H9 (cell line): ENCODE results near the gene CENPL. TPM values are rescaled to one million over a fixed set of nuclear protein-coding genes. Genes with fewer than 3 reads are reported as not detected.

Experiments used
- DNase-seq: peaks from one replicate; pipeline ENCODE4 v3.0.0-alpha.2; 2017
- H2AFZ ChIP-seq: one replicate; pipeline ENCODE4 v1.6.1; 2013; ENCODE audit warnings: mild to moderate bottlenecking, low read length, control low read depth, moderate library complexity
- H2AK5ac ChIP-seq: 2 replicates; pipeline ENCODE4 v1.6.1; 2013; ENCODE audit warnings: low read length, control low read depth, mixed read lengths; ENCODE audit not compliant: insufficient read length
- H2BK120ac ChIP-seq: one replicate; pipeline ENCODE4 v1.6.1; 2013; ENCODE audit warnings: low read depth, mild to moderate bottlenecking, low read length, control low read depth, inconsistent platforms; ENCODE audit not compliant: poor library complexity, severe bottlenecking
- H2BK12ac ChIP-seq: 2 replicates; pipeline ENCODE4 v1.6.1; 2013; ENCODE audit warnings: low read length, control low read depth, mixed read lengths, low read depth; ENCODE audit not compliant: insufficient read length
- H2BK15ac ChIP-seq: 2 replicates; pipeline ENCODE4 v1.6.1; 2013; ENCODE audit warnings: low read depth, low read length, control low read depth
- H2BK20ac ChIP-seq: one replicate; pipeline ENCODE4 v1.6.1; 2013; ENCODE audit warnings: low read depth, mild to moderate bottlenecking, low read length, control low read depth, inconsistent platforms; ENCODE audit not compliant: poor library complexity, severe bottlenecking
- H2BK5ac ChIP-seq: 2 replicates; pipeline ENCODE4 v1.6.1; 2013; ENCODE audit warnings: low read length, control low read depth, mixed read lengths; ENCODE audit not compliant: insufficient read length
- H3K14ac ChIP-seq: 2 replicates; pipeline ENCODE4 v1.6.1; 2013; ENCODE audit warnings: low read length, control low read depth; ENCODE audit not compliant: insufficient read depth
- H3K18ac ChIP-seq: 2 replicates; pipeline ENCODE4 v1.6.1; 2013; ENCODE audit warnings: low read depth, mild to moderate bottlenecking, mixed read lengths, low read length, control low read depth; ENCODE audit not compliant: insufficient read length
- H3K23ac ChIP-seq: 2 replicates; pipeline ENCODE4 v1.6.1; 2013; ENCODE audit warnings: low read length, control low read depth, mixed read lengths, low read depth; ENCODE audit not compliant: insufficient read length
- H3K23me2 ChIP-seq: 2 replicates; pipeline ENCODE4 v1.6.1; 2013; ENCODE audit warnings: low read depth, mild to moderate bottlenecking, mixed read lengths, low read length, control low read depth; ENCODE audit not compliant: insufficient read length, poor library complexity, severe bottlenecking
- H3K27ac ChIP-seq: 2 replicates; pipeline ENCODE4 v1.5.1; 2013; ENCODE audit warnings: low read length, control low read depth, mixed read lengths, low read depth; ENCODE audit not compliant: insufficient read length
- H3K27me3 ChIP-seq: 2 replicates; pipeline ENCODE4 v1.6.1; 2013; ENCODE audit warnings: low read length, control low read depth, inconsistent platforms; ENCODE audit not compliant: insufficient read depth
- H3K4ac ChIP-seq: 2 replicates; pipeline ENCODE4 v1.6.1; 2013; ENCODE audit warnings: low read depth, mild to moderate bottlenecking, control low read depth, inconsistent platforms, low read length, moderate library complexity
- H3K4me1 ChIP-seq: 2 replicates; pipeline ENCODE4 v1.6.1; 2013; ENCODE audit warnings: low read length, control low read depth, inconsistent platforms; ENCODE audit not compliant: insufficient read depth
- H3K4me2 ChIP-seq: 2 replicates; pipeline ENCODE4 v1.6.1; 2013; ENCODE audit warnings: low read length, control low read depth, mixed read lengths; ENCODE audit not compliant: insufficient read length, insufficient read depth
- H3K56ac ChIP-seq: 2 replicates; pipeline ENCODE4 v1.6.1; 2013; ENCODE audit warnings: low read depth, mild to moderate bottlenecking, mixed read lengths, low read length, control low read depth; ENCODE audit not compliant: insufficient read length
- H3K79me1 ChIP-seq: 2 replicates; pipeline ENCODE4 v1.6.1; 2013; ENCODE audit warnings: low read depth, mild to moderate bottlenecking, moderate library complexity, low read length, control low read depth, inconsistent platforms; ENCODE audit not compliant: insufficient read depth, poor library complexity, severe bottlenecking
- H3K79me2 ChIP-seq: 2 replicates; pipeline ENCODE4 v1.6.1; 2013; ENCODE audit warnings: low read length, control low read depth, inconsistent platforms; ENCODE audit not compliant: insufficient read depth
- H3K9ac ChIP-seq: 2 replicates; pipeline ENCODE4 v1.6.1; 2013; ENCODE audit warnings: low read length, control low read depth, mixed read lengths; ENCODE audit not compliant: insufficient read length; ENCODE audit errors: extremely low read depth
- H3K9me3 ChIP-seq: one replicate; pipeline ENCODE4 v1.6.1; 2013; ENCODE audit warnings: low read depth, low read length, inconsistent platforms; ENCODE audit not compliant: control insufficient read depth
- H3T11ph ChIP-seq: one replicate; pipeline ENCODE4 v1.6.1; 2013; ENCODE audit warnings: mild to moderate bottlenecking, low read length, control low read depth, inconsistent platforms
- H4K20me1 ChIP-seq: one replicate; pipeline ENCODE4 v1.6.1; 2013; ENCODE audit not compliant: control insufficient read depth, insufficient read length, insufficient read depth
- H4K5ac ChIP-seq: 2 replicates; pipeline ENCODE4 v1.6.1; 2013; ENCODE audit warnings: low read depth, mild to moderate bottlenecking, mixed read lengths, low read length, control low read depth; ENCODE audit not compliant: insufficient read length
- H4K8ac ChIP-seq: replicated peaks from 2 replicates; pipeline ENCODE4 v1.6.1; 2013; ENCODE audit warnings: low read length, control low read depth, mixed read lengths, low read depth; ENCODE audit not compliant: insufficient read length
- H4K91ac ChIP-seq: 2 replicates; pipeline ENCODE4 v1.6.1; 2013; ENCODE audit warnings: low read depth, mild to moderate bottlenecking, moderate library complexity, mixed read lengths, low read length, control low read depth; ENCODE audit not compliant: insufficient read length
- H3K27ac Mint-ChIP-seq, 3 experiments: 2 replicates in 2 of 3; 3 replicates in 1 of 3; pipeline ENCODE4 v1.8.0; 2020 to 2021; ENCODE audit warnings: mixed read lengths in 3 of 3, mild to moderate bottlenecking in 1 of 3, moderate library complexity in 1 of 3
- H3K27me3 Mint-ChIP-seq: 2 replicates; pipeline ENCODE4 v1.8.0; 2021; ENCODE audit warnings: low read depth, mild to moderate bottlenecking, moderate library complexity, mixed read lengths
- H3K36me3 Mint-ChIP-seq, 3 experiments: 2 replicates in 2 of 3; 3 replicates in 1 of 3; pipeline ENCODE4 v1.8.0; 2020 to 2021; ENCODE audit warnings: low read depth in 3 of 3, mixed read lengths in 3 of 3; ENCODE audit not compliant: insufficient read depth in 1 of 3
- H3K4me1 Mint-ChIP-seq, 2 experiments: 2 replicates each; pipeline ENCODE4 v1.8.0; 2020; ENCODE audit warnings: mixed read lengths in 2 of 2
- H3K4me3 Mint-ChIP-seq, 2 experiments: 2 replicates in 1 of 2; 3 replicates in 1 of 2; pipeline ENCODE4 v1.8.0; 2020 to 2021; ENCODE audit warnings: mild to moderate bottlenecking in 2 of 2, mixed read lengths in 2 of 2, moderate library complexity in 1 of 2
- H3K9me3 Mint-ChIP-seq, 2 experiments: 2 replicates in 1 of 2; 3 replicates in 1 of 2; pipeline ENCODE4 v1.8.0; 2020; ENCODE audit warnings: mild to moderate bottlenecking in 2 of 2, mixed read lengths in 2 of 2, moderate library complexity in 1 of 2
- WGBS: extraction: QIAGEN DNeasy Blood & Tissue Kit; methylation state at CpG from one replicate; pipeline ENCODE4 v1.1.7; 2013; ENCODE audit warnings: missing lambda C conversion rate, low lambda C conversion rate, mixed read lengths; ENCODE audit not compliant: insufficient read length; ENCODE audit errors: extremely low coverage; 5-methylcytosine and 5-hydroxymethylcytosine counted together
- total RNA-seq: library from RNA; stranded (reverse); gene quantifications from 2 replicates; pipeline ENCODE4 v1.2.1, GENCODE V29; 2021
- TF ChIP-seq, protein P1 (sequence below): fragments of 200-600 bp; sonication (generic); conservative IDR thresholded peaks from 3 replicates; pipeline ENCODE4 v1.8.0; 2021; ENCODE audit warnings: antibody characterized with exemption, mild to moderate bottlenecking

CENPL gene
- total RNA-seq, 1 experiment from 2014 or later, result 14.4 TPM

DNA sequence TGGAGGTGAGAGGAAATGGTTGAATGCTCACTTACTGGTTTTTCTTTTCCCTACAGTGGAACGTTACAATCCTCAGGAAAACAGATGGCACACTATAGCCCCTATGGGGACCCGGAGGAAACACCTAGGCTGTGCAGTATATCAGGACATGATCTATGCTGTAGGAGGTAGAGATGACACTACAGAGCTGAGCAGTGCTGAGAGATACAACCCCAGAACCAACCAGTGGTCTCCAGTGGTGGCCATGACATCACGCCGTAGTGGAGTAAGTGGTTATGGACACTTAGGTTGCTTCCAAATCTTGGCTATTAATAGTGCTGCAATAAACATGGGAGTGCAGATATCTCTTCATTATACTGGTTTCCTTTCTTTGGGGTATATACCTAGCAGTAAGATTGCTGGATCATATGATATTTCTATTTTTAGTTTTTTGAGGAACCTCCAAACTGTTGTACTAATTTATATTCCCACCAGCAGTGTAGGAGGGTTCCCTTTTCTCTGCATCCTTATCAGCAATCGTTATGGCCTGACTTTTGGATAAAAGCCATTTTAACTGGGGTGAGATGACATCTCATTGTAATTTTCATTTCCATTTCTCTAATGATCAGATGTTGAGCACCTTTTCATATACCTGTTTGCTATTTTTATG lies 49.0 kb downstream of the CENPL start:
- H4K91ac ChIP-seq, result no peak overlapping the region
- H4K20me1 ChIP-seq, result no peaks in the 10 kb centered on the region
- Mint-ChIP-seq H3K4me1 (no peaks in the 10 kb centered on the region), H3K4me3 (no peak overlapping the region), H3K27me3 (no peaks in the 10 kb centered on the region), H3K27ac (no peak overlapping the region; a peak in 1 of 7 replicates), H3K9me3 (no peaks in the 10 kb centered on the region), H3K36me3 (peaks cover 0 to 18% (median 0%) of the 10 kb centered on the region in 3 experiments; a peak in 4 of 7 replicates)
- no peaks in the 10 kb centered on the region for H3K4me1 ChIP-seq
- H3K27ac ChIP-seq, result no peak overlapping the region
- TF ChIP-seq, protein P1, sequence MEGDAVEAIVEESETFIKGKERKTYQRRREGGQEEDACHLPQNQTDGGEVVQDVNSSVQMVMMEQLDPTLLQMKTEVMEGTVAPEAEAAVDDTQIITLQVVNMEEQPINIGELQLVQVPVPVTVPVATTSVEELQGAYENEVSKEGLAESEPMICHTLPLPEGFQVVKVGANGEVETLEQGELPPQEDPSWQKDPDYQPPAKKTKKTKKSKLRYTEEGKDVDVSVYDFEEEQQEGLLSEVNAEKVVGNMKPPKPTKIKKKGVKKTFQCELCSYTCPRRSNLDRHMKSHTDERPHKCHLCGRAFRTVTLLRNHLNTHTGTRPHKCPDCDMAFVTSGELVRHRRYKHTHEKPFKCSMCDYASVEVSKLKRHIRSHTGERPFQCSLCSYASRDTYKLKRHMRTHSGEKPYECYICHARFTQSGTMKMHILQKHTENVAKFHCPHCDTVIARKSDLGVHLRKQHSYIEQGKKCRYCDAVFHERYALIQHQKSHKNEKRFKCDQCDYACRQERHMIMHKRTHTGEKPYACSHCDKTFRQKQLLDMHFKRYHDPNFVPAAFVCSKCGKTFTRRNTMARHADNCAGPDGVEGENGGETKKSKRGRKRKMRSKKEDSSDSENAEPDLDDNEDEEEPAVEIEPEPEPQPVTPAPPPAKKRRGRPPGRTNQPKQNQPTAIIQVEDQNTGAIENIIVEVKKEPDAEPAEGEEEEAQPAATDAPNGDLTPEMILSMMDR, result no peak
- no peak overlapping the region for H3K23ac ChIP-seq
- H2BK15ac ChIP-seq, result no peak overlapping the region
- no CpG with 5 or more reads among the region's 5 CpGs for WGBS
- H3K4ac ChIP-seq, result no peak overlapping the region
- no peak overlapping the region for H2BK12ac ChIP-seq
- no peaks in the 10 kb centered on the region for H3K9me3 ChIP-seq
- no peak overlapping the region for H3K56ac ChIP-seq
- no peak overlapping the region for H3T11ph ChIP-seq
- no peaks in the 10 kb centered on the region for H3K23me2 ChIP-seq
- H2AK5ac ChIP-seq, result no peak overlapping the region
- H2BK20ac ChIP-seq, result no peak overlapping the region
- H2BK120ac ChIP-seq, result no peak overlapping the region
- H3K9ac ChIP-seq, result no peak overlapping the region
- no peak overlapping the region for H2AFZ ChIP-seq
- H3K4me2 ChIP-seq, result no peak overlapping the region
- no peak overlapping the region for H3K18ac ChIP-seq
- H4K8ac ChIP-seq, result no peak overlapping the region
- H3K79me2 ChIP-seq, result no peaks in the 10 kb centered on the region
- H3K79me1 ChIP-seq, result no peaks in the 10 kb centered on the region
- no peak overlapping the region for H3K14ac ChIP-seq
- no peak for DNase-seq
- no peak overlapping the region for H4K5ac ChIP-seq
- no peaks in the 10 kb centered on the region for H3K27me3 ChIP-seq
- H2BK5ac ChIP-seq, result no peak overlapping the region
